H1 (cell line): ENCODE measurements around the gene AGAP1. TPM values are rescaled to one million over a fixed set of nuclear protein-coding genes. Genes with fewer than 3 reads are reported as not detected.

Experiments
- RAD21 ChIP-seq, 2 experiments: IDR thresholded peaks in 1 of 2; conservative IDR thresholded peaks in 1 of 2; 2 replicates each; pipeline ENCODE4 v1.6.1; 2011; ENCODE audit warnings: low read depth in 2 of 2, low read length in 2 of 2, improper control_type of control experiment in 1 of 2, inconsistent platforms in 1 of 2, mild to moderate bottlenecking in 1 of 2, moderate library complexity in 1 of 2
- polyA plus RNA-seq, 7 experiments: library from polyadenylated mRNA; depleted of rRNA in 3 of 7; stranded (reverse) in 5 of 7; unstranded in 2 of 7; fragments of >200 nt in 5 of 7; fragments of 200-250 nt in 2 of 7; gene quantifications; 1 replicate in 5 of 7; 2 replicates in 1 of 7; 4 replicates in 1 of 7; pipeline versions ENCODE4 v1.2.1 to v1.2.3, GENCODE V29; 2011 to 2013; ENCODE audit warnings: missing spikeins in 2 of 7, mixed read lengths in 2 of 7
- total RNA-seq: library from RNA; stranded (reverse); fragmentation: NEBNext Ultra II Directional; extraction: Animal tissue kit (Norgen Biotek cat#: 25700); gene quantifications from 2 replicates; pipeline ENCODE4 v1.2.1, GENCODE V29; 2021

Gene AGAP1
- total and polyA plus RNA-seq, 2 of the 8 experiments (the other 6 are each of a cell fraction or from before 2014, with no cell fraction given), result 18.1 to 39.4 TPM

GRCh38 chr2:235486729-235487128, 7.1 kb upstream of the AGAP1 start (continued):
- TF ChIP-seq RAD21 (IDR thresholded peaks at IDR 0.05 in 1 of 2, conservative IDR thresholded peaks at IDR 0.05 in 1 of 2; ENCODE audit: low read depth in 2 of 2, low read length in 2 of 2), result no peak
- TF ChIP-seq, all 59 proteins: peak for 0
